Endothelial cell of umbilical vein (primary cell): ENCODE results near the gene KIN. TPM values are rescaled to one million over a fixed set of nuclear protein-coding genes. Genes with fewer than 3 reads are reported as not detected.

ENCODE experiments used
- BruUV-seq: library from RNA; stranded (reverse); fragments of 400-500 nt; replicated peaks from 2 replicates; lab custom pipeline; 2021; lab: Mats Ljungman, UMichigan
- CTCF ChIA-PET: fragments of 300-600, 350-600 bp; sonication (Branson Sonifier 250); formaldehyde crosslinking; loops from one replicate; lab custom pipeline; 2021; ENCODE audit warnings: antibody characterized with exemption, inconsistent platforms; lab: Charles Lee
- POLR2A ChIA-PET: fragments of 300-600, 350-600 bp; sonication (Branson Sonifier 250); formaldehyde crosslinking; loops from one replicate; lab custom pipeline; 2021; ENCODE audit warnings: antibody characterized with exemption, inconsistent platforms; lab: Charles Lee
- DNase-seq: peaks from one replicate; pipeline ENCODE4 v3.0.0-alpha.2; 2011; ENCODE audit warnings: low read depth, low spot score
- FAIRE-seq: peaks from 2 replicates; lab custom pipeline; 2011; peaks lifted over from hg19 to GRCh38; lab: Jason Lieb, UNC
- H2AFZ ChIP-seq: 2 replicates; pipeline ENCODE4 v1.6.0; 2012; ENCODE audit warnings: low read depth, low read length, control low read depth, inconsistent platforms
- H3K27ac ChIP-seq: 2 replicates; pipeline ENCODE4 v1.5.1; 2011; ENCODE audit warnings: low read depth, mild to moderate bottlenecking, control low read depth, low read length, moderate library complexity; ENCODE audit not compliant: insufficient read depth
- H3K27me3 ChIP-seq, 2 experiments: 2 replicates each; pipeline versions ENCODE4 v1.6.0 to v1.6.1; 2011; ENCODE audit warnings: low read length in 2 of 2, mixed read lengths in 1 of 2; ENCODE audit not compliant: control insufficient read depth in 2 of 2, insufficient read depth in 2 of 2
- H3K36me3 ChIP-seq, 2 experiments: 2 replicates in 1 of 2; 3 replicates in 1 of 2; pipeline ENCODE4 v1.5.1; 2011; ENCODE audit warnings: low read length in 2 of 2, mild to moderate bottlenecking in 1 of 2, moderate library complexity in 1 of 2; ENCODE audit not compliant: control insufficient read depth in 2 of 2, insufficient read depth in 2 of 2; ENCODE audit errors: extremely low read depth in 1 of 2
- H3K4me1 ChIP-seq: 3 replicates; pipeline ENCODE4 v1.5.1; 2011; ENCODE audit warnings: mild to moderate bottlenecking, low read length; ENCODE audit not compliant: control insufficient read depth, insufficient read depth; ENCODE audit errors: extremely low read depth
- H3K4me2 ChIP-seq: 2 replicates; pipeline ENCODE4 v1.6.1; 2011; ENCODE audit warnings: low read length, control low read depth, mixed read lengths; ENCODE audit not compliant: insufficient read depth
- H3K4me3 ChIP-seq, 3 experiments: fragments of 200-600 bp in 1 of 3; sonication (generic), shearing (Covaris generic) in 1 of 3; replicated peaks in 1 of 3; 2 replicates each; pipeline ENCODE4 v1.5.1; 2011 to 2016; ENCODE audit warnings: control low read depth in 3 of 3, low read length in 3 of 3, mild to moderate bottlenecking in 2 of 3, inconsistent platforms in 1 of 3, low read depth in 1 of 3, moderate library complexity in 1 of 3; ENCODE audit not compliant: insufficient read depth in 1 of 3
- H3K79me2 ChIP-seq: 2 replicates; pipeline ENCODE4 v1.6.0; 2012; ENCODE audit warnings: low read length, inconsistent platforms; ENCODE audit not compliant: control insufficient read depth, insufficient read depth
- H3K9ac ChIP-seq: replicated peaks from 2 replicates; pipeline ENCODE3; 2011; ENCODE audit warnings: low read length, control low read depth; ENCODE audit not compliant: insufficient read depth; ENCODE audit errors: extremely low read depth
- H3K9me1 ChIP-seq: replicated peaks from 3 replicates; pipeline ENCODE4 v1.6.0; 2011; ENCODE audit warnings: mild to moderate bottlenecking, low read length; ENCODE audit not compliant: control insufficient read depth, insufficient read depth; ENCODE audit errors: extremely low read depth
- H3K9me3 ChIP-seq: replicated peaks from 2 replicates; pipeline ENCODE4 v1.5.1; 2012; ENCODE audit warnings: low read length, inconsistent platforms; ENCODE audit not compliant: control insufficient read depth, insufficient read depth
- H4K20me1 ChIP-seq: replicated peaks from 2 replicates; pipeline ENCODE3; 2011; ENCODE audit warnings: mild to moderate bottlenecking, low read length; ENCODE audit not compliant: control insufficient read depth, insufficient read depth; ENCODE audit errors: extremely low read depth
- CTCF ChIP-seq, 2 donors: IDR thresholded peaks; 1 replicate in 1 of 2; 2 replicates in 1 of 2; pipeline ENCODE4 v1.5.1; 2011; ENCODE audit warnings: low read length in 2 of 2, mild to moderate bottlenecking in 2 of 2, moderate library complexity in 2 of 2, control low read depth in 1 of 2, inconsistent platforms in 1 of 2, low read depth in 1 of 2; ENCODE audit not compliant: insufficient read depth in 1 of 2; ENCODE audit errors: extremely low read depth in 1 of 2
- EZH2 ChIP-seq: IDR thresholded peaks from 2 replicates; pipeline ENCODE4 v1.6.1; 2012; ENCODE audit warnings: borderline replicate concordance, low read depth, mild to moderate bottlenecking, moderate library complexity, low read length, inconsistent platforms; ENCODE audit not compliant: severe bottlenecking
- FOS ChIP-seq: IDR thresholded peaks from 2 replicates; pipeline ENCODE4 v1.6.1; 2011; ENCODE audit warnings: mild to moderate bottlenecking, low read length, moderate library complexity, borderline replicate concordance; ENCODE audit not compliant: insufficient read depth
- GATA2 ChIP-seq: IDR thresholded peaks from 2 replicates; pipeline ENCODE4 v1.7.0; 2011; ENCODE audit warnings: low read depth, mild to moderate bottlenecking, moderate library complexity, mixed read lengths, low read length; ENCODE audit not compliant: insufficient read length, insufficient read depth
- JUN ChIP-seq: IDR thresholded peaks from 2 replicates; pipeline ENCODE4 v1.6.1; 2011; ENCODE audit warnings: borderline replicate concordance, low read depth; ENCODE audit not compliant: insufficient read length, insufficient read depth
- MAX ChIP-seq: IDR thresholded peaks from 2 replicates; pipeline ENCODE4 v1.6.1; 2011; ENCODE audit not compliant: insufficient read depth, insufficient read length
- MYC ChIP-seq: IDR thresholded peaks from one replicate; pipeline ENCODE4 v1.6.1; 2011; ENCODE audit warnings: mild to moderate bottlenecking, low read depth, low read length
- POLR2A ChIP-seq: IDR thresholded peaks from 2 replicates; pipeline ENCODE4 v1.6.1; 2012; ENCODE audit warnings: low read depth, mild to moderate bottlenecking, control low read depth, low read length
- POLR2AphosphoS5 ChIP-seq: IDR thresholded peaks from 2 replicates; pipeline ENCODE4 v1.6.1; 2012; ENCODE audit warnings: low read depth, mild to moderate bottlenecking, control low read depth, low read length, moderate library complexity; ENCODE audit not compliant: insufficient read depth
- dilution Hi-C: fragments of 300-500 bp; cut with MboI; formaldehyde crosslinking; loops from one replicate; pipeline ENCODE4 v1.15.0; 2019; ENCODE audit warnings: low sequenced_read_pairs; ENCODE audit not compliant: extremely low pct_ligation_motif_present
- intact Hi-C: fragments of 100-400 bp; cut with micrococcal nuclease; formaldehyde crosslinking; loops from one replicate; pipeline ENCODE4 v1.10.0; 2022
- polyA plus RNA-seq, 4 experiments: library from polyadenylated mRNA; depleted of rRNA in 3 of 4; stranded (reverse) in 3 of 4; unstranded in 1 of 4; fragments of >200 nt; gene quantifications; 2 replicates each; pipeline versions ENCODE4 v1.2.1 to v1.2.3, GENCODE V29; 2011 to 2012; ENCODE audit warnings: missing spikeins in 1 of 4
- total RNA-seq: library from RNA; stranded (reverse); gene quantifications from 2 replicates; pipeline ENCODE4 v1.2.3, GENCODE V29; 2021

The KIN gene
- total and polyA plus RNA-seq, 2 donors (not counting 3 experiments of a cell fraction or from before 2014, with no cell fraction given), result 2.6 to 14.4 TPM

- H2AFZ ChIP-seq, result no peak overlapping the region
- H3K27ac ChIP-seq, result no peak overlapping the region
- dilution Hi-C loops (no loop called here), intact Hi-C loops (no loop called here)
- BruUV-seq, result no TSS peak
- FAIRE-seq, result no peak
- no peaks in the 10 kb centered on the region for H4K20me1 ChIP-seq
- no peaks in the 10 kb centered on the region for H3K9me3 ChIP-seq
- no peak overlapping the region for H3K4me2 ChIP-seq
- peaks cover 2% of the 10 kb centered on the region for H3K4me1 ChIP-seq
- DNase-seq, result no peak
- ChIA-PET CTCF (no interaction called here), POLR2A (no interaction called here)
- H3K36me3 ChIP-seq, result peaks cover 4% of the 10 kb centered on the region in 2 experiments
- H3K9ac ChIP-seq, result no peak overlapping the region
- no peaks in the 10 kb centered on the region for H3K9me1 ChIP-seq
- no peaks in the 10 kb centered on the region for H3K27me3 ChIP-seq
- H3K79me2 ChIP-seq, result peaks cover 39% of the 10 kb centered on the region
- no peak overlapping the region for H3K4me3 ChIP-seq
- no peak for TF ChIP-seq MYC
- TF ChIP-seq EZH2, result no peak
- TF ChIP-seq JUN, result no peak
- no peak for TF ChIP-seq CTCF (IDR thresholded peaks at IDR 0.05; ENCODE audit: extremely low read depth in 1 of 2, insufficient read depth in 1 of 2, low read depth in 1 of 2, low read length in 2 of 2)
- TF ChIP-seq MAX, result no peak
- no peak for TF ChIP-seq POLR2AphosphoS5
- TF ChIP-seq GATA2, result no peak
- TF ChIP-seq POLR2A, result no peak
- TF ChIP-seq FOS, result no peak
These were observed 41.6 kb upstream of the KIN start for GRCh38 chr10:7829289-7829834.
